GM12878 (cell line): Measurements from ENCODE around the gene PPP1R14B.

ENCODE experiments used
- BRCA1 ChIP-seq: IDR thresholded peaks from 2 replicates; pipeline ENCODE4 v1.6.1; 2011; ENCODE audit warnings: low read depth, low read length, improper control_type of control experiment
- FOXM1 ChIP-seq: IDR thresholded peaks from 2 replicates; pipeline ENCODE4 v1.6.1; 2012; ENCODE audit warnings: low read depth, mild to moderate bottlenecking, inconsistent platforms, low read length, moderate library complexity
- TF ChIP-seq, protein P1 (sequence below), 3 experiments: IDR thresholded peaks in 2 of 3; conservative IDR thresholded peaks in 1 of 3; 2 replicates each; pipeline ENCODE4 v1.5.1; 2011; ENCODE audit warnings: low read depth in 3 of 3, low read length in 3 of 3, mild to moderate bottlenecking in 3 of 3, control low read depth in 2 of 3, moderate library complexity in 2 of 3, inconsistent platforms in 1 of 3, mixed read lengths in 1 of 3; ENCODE audit not compliant: control insufficient read depth in 2 of 3, insufficient read depth in 1 of 3; ENCODE audit errors: extremely low read depth in 1 of 3

DNA sequence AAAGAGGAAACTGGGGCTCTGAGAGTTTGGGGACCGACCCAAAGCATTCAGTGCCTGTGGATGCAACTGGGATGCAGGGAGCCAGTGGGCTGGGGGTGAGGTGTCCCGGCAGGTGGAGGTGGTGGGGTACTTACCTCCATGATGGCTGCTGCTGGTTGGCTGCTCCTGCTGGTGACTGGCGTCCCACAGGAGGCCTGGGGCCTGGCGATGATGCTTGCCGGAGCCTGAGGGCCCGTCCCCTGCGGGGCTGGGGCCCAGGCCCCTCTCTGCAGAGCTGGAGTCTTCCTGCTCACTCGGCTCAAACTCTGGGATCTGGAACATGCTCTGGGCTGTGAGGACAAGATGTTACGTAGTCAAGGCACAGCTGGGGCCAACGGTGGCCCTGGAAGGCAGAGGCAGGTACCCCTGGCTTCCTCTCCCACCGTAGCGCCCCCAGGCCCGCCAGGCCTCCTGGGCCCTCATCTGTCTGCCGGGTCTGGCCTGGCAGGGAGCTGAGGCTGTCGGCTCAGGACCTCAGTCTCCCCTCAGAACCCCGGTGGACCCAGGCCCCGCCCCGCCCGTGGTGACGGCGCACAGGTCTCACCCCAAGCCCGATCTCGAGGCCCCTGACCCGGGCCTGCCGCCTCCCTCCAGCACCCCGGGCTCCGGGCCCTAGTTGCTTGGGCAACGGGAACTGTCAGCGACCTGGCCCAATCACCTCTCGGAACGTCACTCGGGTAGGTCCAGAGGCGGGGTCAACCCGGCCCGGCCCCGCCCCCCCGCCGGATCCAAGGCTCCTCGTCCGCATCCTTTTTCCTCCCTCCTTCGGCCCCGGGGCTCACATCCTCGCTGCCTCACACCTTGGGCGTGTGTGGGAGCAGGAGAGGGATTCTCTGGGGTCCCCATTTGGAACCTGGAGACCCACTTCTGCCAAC is 37.6 kb upstream of the PPP1R14B start, which contains the start of gene BAD:
- TF ChIP-seq FOXM1: no peak
- no peak for TF ChIP-seq BRCA1
- TF ChIP-seq, protein P1, sequence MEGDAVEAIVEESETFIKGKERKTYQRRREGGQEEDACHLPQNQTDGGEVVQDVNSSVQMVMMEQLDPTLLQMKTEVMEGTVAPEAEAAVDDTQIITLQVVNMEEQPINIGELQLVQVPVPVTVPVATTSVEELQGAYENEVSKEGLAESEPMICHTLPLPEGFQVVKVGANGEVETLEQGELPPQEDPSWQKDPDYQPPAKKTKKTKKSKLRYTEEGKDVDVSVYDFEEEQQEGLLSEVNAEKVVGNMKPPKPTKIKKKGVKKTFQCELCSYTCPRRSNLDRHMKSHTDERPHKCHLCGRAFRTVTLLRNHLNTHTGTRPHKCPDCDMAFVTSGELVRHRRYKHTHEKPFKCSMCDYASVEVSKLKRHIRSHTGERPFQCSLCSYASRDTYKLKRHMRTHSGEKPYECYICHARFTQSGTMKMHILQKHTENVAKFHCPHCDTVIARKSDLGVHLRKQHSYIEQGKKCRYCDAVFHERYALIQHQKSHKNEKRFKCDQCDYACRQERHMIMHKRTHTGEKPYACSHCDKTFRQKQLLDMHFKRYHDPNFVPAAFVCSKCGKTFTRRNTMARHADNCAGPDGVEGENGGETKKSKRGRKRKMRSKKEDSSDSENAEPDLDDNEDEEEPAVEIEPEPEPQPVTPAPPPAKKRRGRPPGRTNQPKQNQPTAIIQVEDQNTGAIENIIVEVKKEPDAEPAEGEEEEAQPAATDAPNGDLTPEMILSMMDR (IDR thresholded peaks at IDR 0.05 in 2 of 3, conservative IDR thresholded peaks at IDR 0.05 in 1 of 3; ENCODE audit: control insufficient read depth in 2 of 3, extremely low read depth in 1 of 3, insufficient read depth in 1 of 3, low read depth in 3 of 3, low read length in 3 of 3): no peak
